Activated CD8-positive, alpha-beta memory T cell treated with anti-CD3 and anti-CD28 coated beads, Interleukin-2, amount 50 U/mL, for 1 hour (primary cell): ENCODE results near the gene MYCBP.

Source experiments
- DNase-seq: peaks from one replicate; pipeline ENCODE4 v3.0.0-alpha.2; 2020; ENCODE audit errors: extremely low read depth

The MYCBP gene

DNA sequence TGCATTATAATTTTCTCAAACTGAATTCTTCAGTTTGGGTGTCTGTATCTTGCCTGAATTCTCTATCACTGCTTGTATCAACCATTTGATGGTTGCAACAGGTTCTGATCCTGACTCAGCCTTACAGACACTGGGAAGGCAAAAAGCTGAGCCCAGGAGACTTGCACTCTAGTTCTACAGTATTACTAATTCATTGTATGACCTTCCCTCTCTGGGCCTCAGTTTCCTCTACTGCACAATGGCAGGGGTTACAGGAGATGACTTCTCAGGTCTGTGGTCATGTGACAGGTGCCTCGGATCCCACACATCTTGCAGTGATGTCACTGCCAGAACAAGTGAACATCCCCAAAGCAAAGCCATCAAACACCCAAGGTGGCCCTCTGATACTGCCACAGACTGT lies 52.3 kb downstream of the MYCBP start:
- no peak for DNase-seq

DNA sequence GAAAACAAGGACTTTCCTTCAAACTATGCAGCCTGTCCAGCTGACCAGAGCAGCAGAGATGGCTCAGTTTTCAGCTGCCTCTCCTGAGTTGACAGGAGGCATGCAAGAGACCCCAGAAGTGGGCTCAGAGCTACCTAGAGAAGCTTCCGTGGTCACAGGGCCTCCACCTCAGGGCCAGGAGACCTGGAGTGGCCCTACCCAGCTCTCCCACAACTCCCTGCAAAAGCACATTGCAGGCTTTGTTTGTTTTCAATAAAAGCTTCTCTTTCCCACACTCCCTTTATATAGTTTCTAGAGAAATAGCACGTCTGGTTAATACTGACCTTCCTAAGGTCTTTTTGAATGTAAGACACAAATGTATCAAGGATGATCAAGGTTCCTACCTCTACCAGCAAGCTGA lies 53.6 kb downstream of the MYCBP start:
- no peak for DNase-seq

DNA sequence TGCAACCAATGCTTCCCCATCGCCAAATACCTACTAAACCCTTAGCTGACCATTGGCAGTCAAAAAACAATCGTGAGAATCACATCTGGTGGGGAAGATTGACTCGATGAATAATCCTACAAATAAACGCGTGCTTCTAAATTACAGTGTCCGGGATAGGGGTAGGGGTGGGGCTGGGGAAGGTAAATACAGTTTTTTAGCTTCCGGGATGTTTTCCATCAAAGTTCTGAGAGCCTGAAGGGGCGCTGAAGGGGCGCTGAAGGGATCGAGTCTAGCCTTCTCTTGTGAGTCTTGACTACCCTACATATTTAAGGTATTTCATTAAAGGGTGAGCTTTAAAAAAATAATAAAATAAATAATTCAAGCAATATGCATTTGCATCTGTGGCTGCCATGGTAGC lies 54.1 kb downstream of the MYCBP start:
- no peak for DNase-seq

GRCh38 chr1:38818175-38818976 lies 54.8 kb downstream of the MYCBP start:
- no peak for DNase-seq

- no peak for DNase-seq
Observed at GRCh38 chr1:38817267-38818174, 55.6 kb downstream of the MYCBP start.

DNA sequence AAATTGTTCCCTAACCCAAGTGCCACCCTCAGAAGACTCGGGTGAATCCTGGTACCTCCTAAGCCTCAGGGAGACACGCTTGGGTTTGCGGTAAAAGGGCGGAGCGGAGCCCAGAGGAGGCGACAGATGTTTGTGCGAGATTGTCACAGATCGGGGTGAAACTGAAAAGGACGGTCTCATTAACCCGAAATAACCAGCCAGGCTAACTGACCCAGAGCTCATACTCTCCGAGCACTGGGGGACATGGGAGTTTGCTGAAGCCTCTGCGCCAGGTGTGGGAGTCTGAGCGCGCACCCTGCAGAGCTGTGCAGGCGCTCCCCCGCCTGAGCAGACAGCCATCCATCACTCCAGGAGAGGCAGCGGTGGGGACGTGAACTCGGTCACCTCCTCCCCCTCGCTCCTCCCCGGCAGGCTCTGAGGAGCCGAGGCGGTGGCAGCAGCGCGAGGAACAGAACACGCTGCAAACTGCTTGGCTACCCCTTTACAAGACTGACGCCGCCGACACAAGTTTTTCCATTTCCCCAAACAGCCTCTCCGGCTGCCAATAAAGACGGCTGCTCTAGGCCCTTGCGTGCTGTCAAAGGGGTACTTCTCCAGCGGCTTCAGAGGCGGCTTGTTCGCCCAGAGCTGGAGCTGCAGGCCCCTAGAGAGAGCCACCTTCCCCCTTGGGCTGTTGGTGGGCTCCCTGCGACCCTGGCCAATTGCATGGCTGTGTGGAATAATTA lies 57.1 kb downstream of the MYCBP start:
- no peak for DNase-seq

DNA sequence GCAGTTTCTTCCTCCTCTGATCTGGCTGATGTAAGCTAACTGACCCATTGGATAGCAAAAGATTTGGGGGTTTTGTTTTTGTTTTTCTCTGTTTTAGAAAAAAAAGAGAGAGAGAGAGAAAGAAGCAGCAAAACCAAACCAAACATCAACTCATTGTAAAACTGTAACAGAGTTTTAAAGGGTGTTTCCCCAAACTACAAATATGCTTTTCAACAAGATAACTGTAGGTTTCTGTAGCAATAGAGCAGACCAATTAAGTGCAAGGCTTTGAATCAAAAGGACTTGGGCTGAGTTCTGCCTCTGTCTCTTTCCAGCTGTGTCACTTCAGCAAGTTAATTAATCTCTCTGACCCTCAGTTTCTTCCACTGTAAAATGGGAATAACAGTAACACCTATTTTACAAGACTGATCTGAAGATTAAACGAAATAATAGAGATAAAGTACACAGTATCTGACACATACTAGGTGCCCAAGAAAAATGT lies 58.1 kb downstream of the MYCBP start:
- DNase-seq = no peak

- no peak for DNase-seq
Observed at GRCh38 chr1:38814444-38814983, 58.6 kb downstream of the MYCBP start.

DNA sequence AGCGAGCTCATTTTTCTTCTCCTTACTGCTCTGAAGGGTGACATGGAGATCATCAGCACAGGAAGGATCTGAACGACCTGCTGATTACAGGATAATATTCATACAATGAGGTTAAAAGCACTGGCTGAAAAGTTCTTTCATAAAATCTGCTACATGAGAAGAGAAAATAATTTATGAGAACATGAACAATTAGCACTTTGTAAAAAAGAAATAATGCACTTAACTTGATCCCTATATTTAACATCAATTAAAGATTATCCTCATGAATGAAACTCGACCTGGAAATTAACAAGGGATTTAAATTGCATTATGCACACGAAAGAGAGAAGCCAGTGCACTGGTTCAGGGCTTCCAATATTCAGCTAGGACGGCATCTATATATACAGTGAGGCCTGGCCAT lies 60.2 kb downstream of the MYCBP start:
- DNase-seq = no peak
